Astrocyte (in vitro differentiated cells and primary cell): ENCODE measurements around the gene DTNB. TPM values are rescaled to one million over a fixed set of nuclear protein-coding genes. Genes with fewer than 3 reads are reported as not detected.
A peak's percentile ranks its signal among the peaks of the same experiment; 100 is the strongest.

ENCODE experiments used
- DNase-seq: peaks from one replicate; pipeline ENCODE4 v3.0.0-alpha.2; 2010; ENCODE audit warnings: low read depth
- FAIRE-seq: peaks from 2 replicates; lab custom pipeline; 2011; peaks lifted over from hg19 to GRCh38; lab: Jason Lieb, UNC
- H2AFZ ChIP-seq: 2 replicates; pipeline ENCODE4 v1.6.0; 2012; ENCODE audit warnings: low read depth, low read length, inconsistent platforms
- H3K27ac ChIP-seq: 2 replicates; pipeline ENCODE4 v1.5.1; 2011; ENCODE audit warnings: low read depth, low read length, inconsistent platforms
- H3K27me3 ChIP-seq: 2 replicates; pipeline ENCODE4 v1.6.0; 2011; ENCODE audit warnings: low read length, inconsistent platforms; ENCODE audit not compliant: insufficient read depth
- H3K36me3 ChIP-seq: 2 replicates; pipeline ENCODE4 v1.5.1; 2011; ENCODE audit warnings: low read length, inconsistent platforms; ENCODE audit not compliant: insufficient read depth
- H3K4me1 ChIP-seq: 2 replicates; pipeline ENCODE4 v1.5.1; 2011; ENCODE audit warnings: low read length, inconsistent platforms; ENCODE audit not compliant: insufficient read depth
- H3K4me2 ChIP-seq: 2 replicates; pipeline ENCODE4 v1.6.0; 2012; ENCODE audit warnings: low read length, inconsistent platforms
- H3K4me3 ChIP-seq: 2 replicates; pipeline ENCODE4 v1.5.1; 2011; ENCODE audit warnings: low read depth, mild to moderate bottlenecking, low read length, inconsistent platforms; ENCODE audit not compliant: insufficient read depth
- H3K79me2 ChIP-seq: 2 replicates; pipeline ENCODE4 v1.6.0; 2012; ENCODE audit warnings: mild to moderate bottlenecking, low read length, inconsistent platforms; ENCODE audit not compliant: insufficient read depth
- H3K9ac ChIP-seq: 2 replicates; pipeline ENCODE4 v1.6.0; 2012; ENCODE audit warnings: mild to moderate bottlenecking, low read length, inconsistent platforms
- H3K9me3 ChIP-seq: 2 replicates; pipeline ENCODE4 v1.5.1; 2012; ENCODE audit warnings: low read depth, mild to moderate bottlenecking, low read length, inconsistent platforms; ENCODE audit not compliant: insufficient read depth
- H4K20me1 ChIP-seq: 2 replicates; pipeline ENCODE4 v1.6.0; 2012; ENCODE audit warnings: low read length, inconsistent platforms; ENCODE audit not compliant: insufficient read depth
- H3K27ac Mint-ChIP-seq: one replicate; pipeline ENCODE4 v1.8.0; 2021; ENCODE audit warnings: mild to moderate bottlenecking, mixed read lengths; ENCODE audit not compliant: unreplicated experiment
- H3K27me3 Mint-ChIP-seq: one replicate; pipeline ENCODE4 v1.8.0; 2021; ENCODE audit warnings: low read depth, mixed read lengths; ENCODE audit not compliant: unreplicated experiment
- H3K36me3 Mint-ChIP-seq: one replicate; pipeline ENCODE4 v1.8.0; 2021; ENCODE audit warnings: low read depth, mixed read lengths; ENCODE audit not compliant: unreplicated experiment
- H3K4me1 Mint-ChIP-seq: one replicate; pipeline ENCODE4 v1.8.0; 2021; ENCODE audit warnings: low read depth, mixed read lengths; ENCODE audit not compliant: unreplicated experiment
- H3K4me3 Mint-ChIP-seq: one replicate; pipeline ENCODE4 v1.8.0; 2021; ENCODE audit warnings: mild to moderate bottlenecking, moderate library complexity, mixed read lengths; ENCODE audit not compliant: unreplicated experiment
- H3K9me3 Mint-ChIP-seq: one replicate; pipeline ENCODE4 v1.8.0; 2021; ENCODE audit warnings: mild to moderate bottlenecking, mixed read lengths; ENCODE audit not compliant: unreplicated experiment
- EZH2 ChIP-seq: IDR thresholded peaks from 2 replicates; pipeline ENCODE4 v1.6.1; 2012; ENCODE audit warnings: mild to moderate bottlenecking, low read length, inconsistent platforms; ENCODE audit not compliant: insufficient read depth
- total RNA-seq: library from RNA; stranded (reverse); gene quantifications from 2 replicates; pipeline ENCODE4 v1.2.1, GENCODE V29; 2021
- TF ChIP-seq, protein P1 (sequence below): IDR thresholded peaks from 2 replicates; pipeline ENCODE4 v1.5.1; 2011; ENCODE audit warnings: low read depth, mild to moderate bottlenecking, inconsistent platforms, low read length, moderate library complexity; ENCODE audit not compliant: insufficient read depth

DTNB gene
- total RNA-seq, 1 donor from 2014 or later, result 5.1 TPM

DNA sequence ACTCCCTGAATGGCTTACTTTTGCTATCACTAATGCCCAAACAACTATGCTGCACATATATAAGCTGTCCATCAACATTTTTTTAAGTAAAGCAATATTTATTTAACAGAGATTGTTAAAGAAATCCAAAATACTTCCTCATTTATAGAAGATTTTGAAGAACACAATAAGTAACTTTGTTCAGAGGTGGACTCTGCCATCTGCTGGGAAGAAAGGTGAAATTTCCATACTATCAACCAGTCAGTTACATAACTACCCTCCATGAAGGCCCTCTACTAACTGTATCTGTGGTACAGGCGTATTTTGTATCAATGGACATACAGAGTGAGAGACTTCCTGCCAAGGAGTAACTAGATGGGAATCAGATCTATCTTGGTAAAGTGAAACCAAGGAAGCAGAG lies 106.0 kb downstream of the DTNB start:
- no peaks in the 10 kb centered on the region for H3K27me3 Mint-ChIP-seq
- Histone ChIP-seq H3K79me2 (no peaks in the 10 kb centered on the region), H4K20me1 (no peaks in the 10 kb centered on the region), H3K4me2 (no peak overlapping the region), H3K36me3 (no peaks in the 10 kb centered on the region), H3K27ac (no peak overlapping the region), H3K9ac (no peak overlapping the region), H3K27me3 (no peaks in the 10 kb centered on the region), H3K4me3 (no peak overlapping the region), H3K9me3 (no peaks in the 10 kb centered on the region), H3K4me1 (no peaks in the 10 kb centered on the region), H2AFZ (no peak overlapping the region)
- peak; percentile 38 for DNase-seq
- TF ChIP-seq EZH2, result no peak
- TF ChIP-seq, protein P1, sequence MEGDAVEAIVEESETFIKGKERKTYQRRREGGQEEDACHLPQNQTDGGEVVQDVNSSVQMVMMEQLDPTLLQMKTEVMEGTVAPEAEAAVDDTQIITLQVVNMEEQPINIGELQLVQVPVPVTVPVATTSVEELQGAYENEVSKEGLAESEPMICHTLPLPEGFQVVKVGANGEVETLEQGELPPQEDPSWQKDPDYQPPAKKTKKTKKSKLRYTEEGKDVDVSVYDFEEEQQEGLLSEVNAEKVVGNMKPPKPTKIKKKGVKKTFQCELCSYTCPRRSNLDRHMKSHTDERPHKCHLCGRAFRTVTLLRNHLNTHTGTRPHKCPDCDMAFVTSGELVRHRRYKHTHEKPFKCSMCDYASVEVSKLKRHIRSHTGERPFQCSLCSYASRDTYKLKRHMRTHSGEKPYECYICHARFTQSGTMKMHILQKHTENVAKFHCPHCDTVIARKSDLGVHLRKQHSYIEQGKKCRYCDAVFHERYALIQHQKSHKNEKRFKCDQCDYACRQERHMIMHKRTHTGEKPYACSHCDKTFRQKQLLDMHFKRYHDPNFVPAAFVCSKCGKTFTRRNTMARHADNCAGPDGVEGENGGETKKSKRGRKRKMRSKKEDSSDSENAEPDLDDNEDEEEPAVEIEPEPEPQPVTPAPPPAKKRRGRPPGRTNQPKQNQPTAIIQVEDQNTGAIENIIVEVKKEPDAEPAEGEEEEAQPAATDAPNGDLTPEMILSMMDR, result peak; percentile 50
- H3K9me3 Mint-ChIP-seq, result no peaks in the 10 kb centered on the region
- no peaks in the 10 kb centered on the region for H3K36me3 Mint-ChIP-seq
- H3K27ac Mint-ChIP-seq, result no peak overlapping the region
- peaks cover 9% of the 10 kb centered on the region for H3K4me1 Mint-ChIP-seq
- H3K4me3 Mint-ChIP-seq, result no peak overlapping the region
- FAIRE-seq, result peak; percentile 29

DNA sequence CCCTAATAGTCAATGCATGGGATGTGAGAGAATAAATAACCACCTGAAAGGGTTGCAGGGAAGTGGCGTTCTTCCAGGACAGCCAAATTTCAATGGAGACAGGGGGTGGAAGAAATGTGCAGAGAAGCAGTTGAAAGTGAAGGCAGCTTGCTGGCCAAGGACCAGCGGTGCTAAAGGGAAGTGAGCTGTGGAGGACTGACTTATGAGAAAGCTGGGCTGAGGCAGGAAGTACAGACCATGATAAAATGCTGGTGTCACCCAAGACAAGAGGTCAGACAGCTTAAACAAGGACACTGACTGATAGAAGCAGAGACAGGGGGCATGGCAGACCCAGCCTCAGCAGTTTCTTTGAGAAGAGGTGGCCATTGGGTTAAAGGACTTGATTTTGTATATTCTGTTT lies 106.7 kb downstream of the DTNB start:
- Mint-ChIP-seq H3K27me3 (no peaks in the 10 kb centered on the region), H3K36me3 (no peaks in the 10 kb centered on the region), H3K4me3 (no peak overlapping the region), H3K27ac (no peak overlapping the region), H3K4me1 (peaks cover 12% of the 10 kb centered on the region), H3K9me3 (no peaks in the 10 kb centered on the region)
- DNase-seq (peak; percentile 36), FAIRE-seq (no peak)
- Histone ChIP-seq H4K20me1 (no peaks in the 10 kb centered on the region), H2AFZ (no peak overlapping the region), H3K4me2 (peak overlapping the region; percentile 34), H3K27me3 (no peaks in the 10 kb centered on the region), H3K36me3 (no peaks in the 10 kb centered on the region), H3K4me1 (no peaks in the 10 kb centered on the region), H3K27ac (no peak overlapping the region), H3K9me3 (no peaks in the 10 kb centered on the region), H3K79me2 (no peaks in the 10 kb centered on the region), H3K9ac (no peak overlapping the region), H3K4me3 (no peak overlapping the region)
- TF ChIP-seq EZH2, result no peak
- TF ChIP-seq, protein P1, result no peak

DNA sequence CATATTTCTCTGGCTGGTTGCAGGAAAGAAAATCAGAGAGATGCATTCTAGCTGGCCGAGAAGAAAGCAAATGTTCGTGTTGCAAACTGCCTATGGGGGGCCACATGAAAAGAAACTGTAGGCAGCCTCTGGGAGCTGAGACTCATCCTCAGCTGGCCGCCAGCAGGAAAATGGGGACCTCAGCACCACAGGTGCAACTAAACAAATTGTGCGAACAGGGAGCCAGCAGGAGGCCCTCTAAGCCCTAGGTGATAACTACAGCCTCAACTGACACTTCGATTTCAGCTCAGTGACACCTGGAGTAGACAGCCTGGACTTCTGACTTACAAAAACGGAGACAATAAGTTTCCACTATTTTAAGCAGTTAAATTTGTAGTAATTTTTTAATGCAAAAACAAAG lies 107.3 kb downstream of the DTNB start:
- Histone ChIP-seq H3K36me3 (no peaks in the 10 kb centered on the region), H3K27ac (no peak overlapping the region), H3K9me3 (no peaks in the 10 kb centered on the region), H3K4me2 (no peak overlapping the region), H3K79me2 (no peaks in the 10 kb centered on the region), H3K4me1 (no peaks in the 10 kb centered on the region), H3K27me3 (no peaks in the 10 kb centered on the region), H3K4me3 (no peak overlapping the region), H4K20me1 (no peaks in the 10 kb centered on the region), H2AFZ (no peak overlapping the region), H3K9ac (no peak overlapping the region)
- Mint-ChIP-seq H3K27me3 (no peaks in the 10 kb centered on the region), H3K36me3 (no peaks in the 10 kb centered on the region), H3K4me1 (peaks cover 15% of the 10 kb centered on the region), H3K4me3 (no peak overlapping the region), H3K9me3 (no peaks in the 10 kb centered on the region), H3K27ac (no peak overlapping the region)
- no peak for DNase-seq
- TF ChIP-seq, protein P1, result no peak
- no peak for TF ChIP-seq EZH2
- FAIRE-seq, result no peak
